H1 (cell line): ENCODE data around the gene CYP26C1. TPM values are rescaled to one million over a fixed set of nuclear protein-coding genes. Genes with fewer than 3 reads are reported as not detected.

Experiments used
- BACH1 ChIP-seq: IDR thresholded peaks from 2 replicates; pipeline ENCODE4 v1.6.1; 2012; ENCODE audit warnings: low read length, improper control_type of control experiment
- BCL11A ChIP-seq, 2 experiments: IDR thresholded peaks; one replicate each; pipeline ENCODE4 v1.6.1; 2011; ENCODE audit warnings: low read depth in 2 of 2, low read length in 2 of 2, mild to moderate bottlenecking in 2 of 2
- CBX5 ChIP-seq: fragments of 300-800, 300-1000 bp; sonication (generic); IDR thresholded peaks from 2 replicates; pipeline ENCODE4 v1.7.1; 2016; ENCODE audit warnings: antibody characterized with exemption, low read length, low read depth
- CBX8 ChIP-seq: fragments of 300-800, 300-1000 bp; sonication (generic); IDR thresholded peaks from 2 replicates; pipeline ENCODE4 v1.7.1; 2016; ENCODE audit warnings: low read depth, low read length, borderline replicate concordance
- CHD1 ChIP-seq: IDR thresholded peaks from 2 replicates; pipeline ENCODE4 v1.6.1; 2012; ENCODE audit warnings: low read depth, low read length, improper control_type of control experiment
- CTBP2 ChIP-seq: IDR thresholded peaks from 2 replicates; pipeline ENCODE4 v1.7.0; 2011; ENCODE audit warnings: borderline replicate concordance, mild to moderate bottlenecking, moderate library complexity, mixed read lengths, low read length; ENCODE audit not compliant: insufficient read depth, insufficient read length
- EGR1 ChIP-seq: IDR thresholded peaks from 2 replicates; pipeline ENCODE4 v1.6.1; 2011; ENCODE audit warnings: low read depth, low read length, borderline replicate concordance
- EZH2 ChIP-seq: fragments of 200-600 bp; sonication (generic); IDR thresholded peaks from 2 replicates; pipeline ENCODE4 v1.7.1; 2012; ENCODE audit warnings: low read depth, mild to moderate bottlenecking, moderate library complexity, low read length, inconsistent platforms; ENCODE audit not compliant: severe bottlenecking
- GABPA ChIP-seq: IDR thresholded peaks from 2 replicates; pipeline ENCODE4 v1.6.1; 2011; ENCODE audit warnings: mild to moderate bottlenecking, low read length, moderate library complexity, borderline replicate concordance; ENCODE audit not compliant: insufficient read depth
- GTF2F1 ChIP-seq: IDR thresholded peaks from 2 replicates; pipeline ENCODE4 v1.6.1; 2012; ENCODE audit warnings: low read depth, low read length, improper control_type of control experiment, borderline replicate concordance
- HDAC6 ChIP-seq: IDR thresholded peaks from one replicate; pipeline ENCODE4 v1.7.1; 2012; ENCODE audit warnings: low read depth, mild to moderate bottlenecking, inconsistent platforms, low read length, moderate library complexity
- KDM4A ChIP-seq: IDR thresholded peaks from one replicate; pipeline ENCODE4 v1.7.1; 2012; ENCODE audit warnings: low read depth, mild to moderate bottlenecking, moderate library complexity, low read length, inconsistent platforms; ENCODE audit not compliant: severe bottlenecking
- KDM5A ChIP-seq: fragments of 200-600 bp; IDR thresholded peaks from 2 replicates; pipeline ENCODE4 v1.7.1; 2012; ENCODE audit warnings: mild to moderate bottlenecking, low read length, inconsistent platforms, mixed read lengths
- MAFK ChIP-seq: IDR thresholded peaks from 2 replicates; pipeline ENCODE4 v1.6.1; 2012; ENCODE audit warnings: low read depth, mild to moderate bottlenecking, improper control_type of control experiment, low read length
- POLR2AphosphoS5 ChIP-seq: IDR thresholded peaks from 2 replicates; pipeline ENCODE4 v1.6.1; 2011; ENCODE audit warnings: low read depth, low read length
- RBBP5 ChIP-seq: IDR thresholded peaks from 2 replicates; pipeline ENCODE4 v1.7.1; 2012; ENCODE audit warnings: low read depth, mild to moderate bottlenecking, inconsistent platforms, low read length, moderate library complexity, borderline replicate concordance
- RFX5 ChIP-seq: IDR thresholded peaks from 2 replicates; pipeline ENCODE4 v1.6.1; 2011; ENCODE audit warnings: low read depth, low read length, improper control_type of control experiment, borderline replicate concordance
- SAP30 ChIP-seq: fragments of 300-600 bp; sonication (generic); IDR thresholded peaks from 2 replicates; pipeline ENCODE4 v1.7.1; 2012; ENCODE audit warnings: low read length, moderate library complexity, mild to moderate bottlenecking, inconsistent platforms; ENCODE audit not compliant: insufficient read depth, insufficient replicate concordance
- SIN3A ChIP-seq, 2 experiments: IDR thresholded peaks in 1 of 2; conservative IDR thresholded peaks in 1 of 2; 2 replicates each; pipeline ENCODE4 v1.6.1; 2011 to 2012; ENCODE audit warnings: low read length in 2 of 2, improper control_type of control experiment in 1 of 2, low read depth in 1 of 2, mild to moderate bottlenecking in 1 of 2
- TAF1 ChIP-seq: IDR thresholded peaks from 2 replicates; pipeline ENCODE4 v1.6.1; 2011; ENCODE audit warnings: mild to moderate bottlenecking, low read depth, low read length
- TBP ChIP-seq: IDR thresholded peaks from 2 replicates; pipeline ENCODE4 v1.6.1; 2011; ENCODE audit warnings: low read depth, low read length, improper control_type of control experiment
- ZNF274 ChIP-seq: IDR thresholded peaks from 2 replicates; pipeline ENCODE4 v1.7.0; 2012; ENCODE audit warnings: low read length, borderline replicate concordance; ENCODE audit errors: extremely low read depth
- polyA plus RNA-seq, 7 experiments: library from polyadenylated mRNA; depleted of rRNA in 3 of 7; stranded (reverse) in 5 of 7; unstranded in 2 of 7; fragments of >200 nt in 5 of 7; fragments of 200-250 nt in 2 of 7; gene quantifications; 1 replicate in 5 of 7; 2 replicates in 1 of 7; 4 replicates in 1 of 7; pipeline versions ENCODE4 v1.2.1 to v1.2.3, GENCODE V29; 2011 to 2013; ENCODE audit warnings: missing spikeins in 2 of 7, mixed read lengths in 2 of 7
- total RNA-seq: library from RNA; stranded (reverse); fragmentation: NEBNext Ultra II Directional; extraction: Animal tissue kit (Norgen Biotek cat#: 25700); gene quantifications from 2 replicates; pipeline ENCODE4 v1.2.1, GENCODE V29; 2021
- TF ChIP-seq, protein P1 (sequence below): IDR thresholded peaks from 2 replicates; pipeline ENCODE4 v1.6.1; 2011; ENCODE audit warnings: low read length, improper control_type of control experiment

CYP26C1 gene
- total and polyA plus RNA-seq, 2 of the 8 experiments (the other 6 are each of a cell fraction or from before 2014, with no cell fraction given), result 0.12 to 0.28 TPM

GRCh38 chr10:93065675-93066543, 5.3 kb downstream of the CYP26C1 start (continued):
- TF ChIP-seq RFX5 (no peak), SIN3A (conservative IDR thresholded peaks at IDR 0.05 in 1 of 2, IDR thresholded peaks at IDR 0.05 in 1 of 2; ENCODE audit: low read depth in 1 of 2, low read length in 2 of 2) (no peak), SAP30 (no peak), RBBP5 (no peak), BCL11A (IDR thresholded peaks at IDR 0.05; ENCODE audit: low read depth in 2 of 2, low read length in 2 of 2) (no peak), TBP (no peak), CBX8 (no peak), ZNF274 (no peak), BACH1 (no peak), EGR1 (no peak), POLR2AphosphoS5 (no peak), CBX5 (no peak), EZH2 (peak; percentile 81), CHD1 (no peak), KDM4A (no peak), HDAC6 (no peak), TAF1 (no peak), GABPA (no peak; the same call in 1 of the 2 replicates), GTF2F1 (no peak), MAFK (no peak), KDM5A (no peak), CTBP2 (no peak)
- TF ChIP-seq, protein P1, sequence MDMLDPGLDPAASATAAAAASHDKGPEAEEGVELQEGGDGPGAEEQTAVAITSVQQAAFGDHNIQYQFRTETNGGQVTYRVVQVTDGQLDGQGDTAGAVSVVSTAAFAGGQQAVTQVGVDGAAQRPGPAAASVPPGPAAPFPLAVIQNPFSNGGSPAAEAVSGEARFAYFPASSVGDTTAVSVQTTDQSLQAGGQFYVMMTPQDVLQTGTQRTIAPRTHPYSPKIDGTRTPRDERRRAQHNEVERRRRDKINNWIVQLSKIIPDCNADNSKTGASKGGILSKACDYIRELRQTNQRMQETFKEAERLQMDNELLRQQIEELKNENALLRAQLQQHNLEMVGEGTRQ, result no peak
